HG03025 (cell line): ENCODE measurements around the gene APLNR.

Experiments used
- ATAC-seq: cut with Tn5 transposase; IDR thresholded peaks from one replicate; pipeline ENCODE4 v1.9.1; 2021; ENCODE audit warnings: mild to moderate bottlenecking, moderate library complexity; ENCODE audit not compliant: unreplicated experiment, low FRiP score

The APLNR gene

DNA sequence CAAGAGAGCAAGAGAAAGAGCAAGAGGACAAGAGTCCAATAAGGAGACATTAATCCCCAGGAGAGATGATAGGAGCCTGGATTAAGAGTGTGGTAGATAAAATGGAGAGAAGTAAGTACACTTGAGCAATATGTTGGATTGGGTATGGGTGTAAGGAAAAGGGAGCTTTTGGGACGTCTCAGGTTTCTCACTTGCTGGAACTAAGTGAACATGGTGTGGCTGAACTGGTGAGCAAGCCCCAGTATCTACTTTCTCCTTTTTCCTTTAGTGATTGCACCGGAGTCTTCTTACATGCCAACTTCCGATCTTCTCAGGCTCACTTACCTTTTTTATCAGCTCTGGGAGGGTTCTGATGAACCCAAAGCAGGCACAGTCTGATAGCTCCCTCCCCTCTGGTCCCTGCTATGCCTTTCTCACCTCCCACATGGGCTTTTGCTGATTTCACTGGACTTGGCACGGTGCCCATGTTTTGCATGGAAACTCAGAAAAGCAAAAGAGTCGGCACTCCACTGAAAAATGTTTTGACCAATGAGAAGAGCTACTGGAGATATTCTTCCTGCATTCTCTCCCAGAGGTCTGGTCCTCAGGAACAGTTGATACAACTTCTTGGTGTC is 14.5 kb upstream of the APLNR start:
- ATAC-seq, result no peak

DNA sequence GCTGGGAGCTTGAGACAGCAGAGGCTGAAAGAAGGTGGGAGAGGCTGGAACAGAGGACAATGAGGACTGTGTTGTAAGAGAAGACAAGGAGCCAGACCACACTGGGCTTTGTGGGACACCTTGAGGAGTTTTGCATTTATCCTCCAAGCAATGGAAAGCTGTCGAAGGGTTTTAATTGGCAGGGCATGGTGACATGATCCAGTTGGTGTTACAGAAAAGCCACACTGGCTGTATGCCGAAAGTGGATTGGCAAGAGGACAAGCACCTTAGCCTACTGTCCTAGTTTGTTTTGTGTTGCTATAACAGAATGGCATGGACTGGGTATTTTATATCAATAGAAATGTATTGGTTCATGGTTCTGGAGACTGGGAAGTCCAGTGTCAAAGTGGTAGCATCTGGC is 14.0 kb upstream of the APLNR start:
- no peak for ATAC-seq

DNA sequence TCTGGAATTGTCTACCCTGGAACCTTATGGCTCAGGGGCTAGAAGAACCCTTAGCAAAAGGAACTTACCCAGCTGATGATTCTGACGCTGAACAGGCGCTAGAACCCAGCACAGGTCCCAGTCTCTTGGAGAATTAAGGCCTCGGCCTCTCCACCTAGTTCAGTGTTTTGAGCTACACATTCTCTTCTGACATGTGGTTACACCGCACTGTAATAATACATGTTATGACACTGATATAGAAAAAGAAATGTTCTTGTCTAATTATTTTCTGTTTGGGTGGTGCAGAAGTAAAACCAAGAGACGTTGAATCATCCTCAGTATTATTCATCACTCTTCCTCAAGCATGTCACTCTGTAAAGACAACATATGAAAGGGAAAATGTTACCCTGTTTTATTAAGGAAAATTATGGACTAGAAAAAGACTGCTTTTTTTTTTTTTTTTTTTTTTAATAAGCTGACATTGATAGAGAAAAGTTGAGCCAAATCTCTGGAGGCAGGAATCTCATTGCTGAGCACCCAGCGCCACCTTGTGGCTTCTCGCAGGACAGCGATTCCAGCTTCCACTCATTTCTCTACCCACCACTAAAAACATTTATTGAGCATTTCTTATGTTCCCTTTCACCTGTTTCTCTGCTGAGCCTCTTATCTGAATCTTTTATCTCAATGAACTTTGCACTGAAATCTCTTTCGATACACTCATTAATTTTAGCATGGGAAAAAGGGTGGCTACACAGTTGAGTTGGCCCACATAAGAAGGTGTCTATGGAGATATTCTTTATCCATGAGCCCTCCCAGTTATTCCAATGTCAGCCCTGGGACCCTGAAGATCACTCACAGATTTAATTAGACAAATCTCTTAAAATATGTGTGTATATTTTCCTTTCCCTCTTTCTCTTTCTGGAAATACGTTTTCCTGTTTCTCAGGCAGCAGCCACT is 12.6 kb upstream of the APLNR start:
- no peak for ATAC-seq

DNA sequence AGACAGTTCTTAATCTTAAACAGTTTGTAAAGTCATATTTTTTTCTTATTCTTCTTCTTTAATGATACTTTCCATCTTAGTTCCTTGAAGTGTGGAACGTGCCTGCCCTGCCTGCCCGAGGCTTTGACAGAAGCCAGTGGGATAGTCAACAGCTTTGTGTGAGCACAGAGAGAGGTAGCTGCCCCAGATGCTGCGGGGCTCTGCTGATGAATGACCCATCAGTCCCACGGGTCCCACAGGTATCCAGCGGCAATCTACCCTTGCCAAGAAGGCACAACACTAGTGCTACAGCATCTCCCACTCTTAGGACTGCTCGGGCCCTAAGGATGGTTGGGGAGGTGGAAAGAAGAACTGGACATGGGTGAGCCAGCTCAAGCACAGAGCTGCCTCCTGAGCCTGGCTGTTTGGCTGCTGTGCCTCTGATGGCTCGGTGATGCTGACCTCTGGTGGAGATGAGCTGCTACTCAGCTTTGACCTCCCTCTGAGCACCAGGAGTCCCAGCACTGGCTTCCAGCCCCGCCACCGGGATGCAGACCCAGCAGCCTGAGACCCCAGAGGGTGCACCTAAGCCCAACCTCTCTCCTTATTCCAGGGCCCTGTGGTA is 11.8 kb upstream of the APLNR start:
- no peak for ATAC-seq

- no peak for ATAC-seq
These were observed 7.9 kb upstream of the APLNR start for GRCh38 chr11:57244911-57245310.

DNA sequence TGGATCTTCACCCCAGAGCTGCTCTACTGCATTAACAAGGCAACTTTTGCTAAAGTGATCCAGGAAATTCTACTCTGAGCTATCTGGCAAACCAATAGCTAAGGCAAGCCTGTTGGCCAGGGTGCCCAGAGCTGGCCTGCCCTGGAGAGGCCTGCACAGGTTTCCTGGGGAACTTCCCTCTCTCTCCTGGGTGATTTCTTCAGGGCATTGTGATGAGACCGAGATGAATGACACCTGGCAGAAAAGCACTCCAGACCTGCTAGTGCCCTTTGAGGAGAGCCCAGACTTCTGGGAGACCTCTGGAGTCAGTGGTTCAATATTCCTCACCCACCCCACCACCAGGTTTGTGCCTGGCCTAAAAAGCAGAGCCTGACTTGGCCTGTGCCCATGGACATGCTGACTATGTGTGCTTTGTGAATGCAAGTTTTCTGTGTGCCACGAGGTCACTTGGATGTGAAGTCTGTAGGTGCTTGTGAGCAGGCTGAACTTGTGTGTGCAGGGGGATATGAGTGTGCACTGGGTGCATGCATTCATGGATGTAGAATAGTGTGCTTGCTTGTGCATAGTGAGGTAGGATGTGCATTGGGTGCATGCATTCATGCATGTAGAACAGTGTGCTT is 4.4 kb upstream of the APLNR start:
- ATAC-seq, result no peak

GRCh38 chr11:57240757-57241156 is 3.7 kb upstream of the APLNR start:
- no peak for ATAC-seq

DNA sequence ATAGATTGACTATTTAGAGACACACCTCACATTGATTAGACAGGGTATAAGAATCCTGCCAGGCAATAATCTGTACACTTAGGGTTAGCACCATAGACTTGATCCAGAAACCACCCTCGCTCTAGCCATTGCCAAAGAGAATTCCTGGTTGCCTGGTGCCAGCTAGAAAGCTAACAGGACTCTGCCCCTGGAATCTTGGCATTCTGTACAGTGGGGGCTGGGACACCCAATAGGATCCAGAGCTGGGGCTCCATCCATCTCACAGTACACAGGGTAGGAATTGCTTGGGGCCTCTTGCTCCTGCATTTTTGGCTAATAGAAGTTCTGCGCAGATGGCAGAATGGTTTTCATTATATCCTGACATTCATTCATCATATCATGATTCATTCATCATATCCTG is 3.0 kb upstream of the APLNR start:
- ATAC-seq, result no peak

- no peak for ATAC-seq
These were observed 2.3 kb upstream of the APLNR start for GRCh38 chr11:57239348-57239747.

DNA sequence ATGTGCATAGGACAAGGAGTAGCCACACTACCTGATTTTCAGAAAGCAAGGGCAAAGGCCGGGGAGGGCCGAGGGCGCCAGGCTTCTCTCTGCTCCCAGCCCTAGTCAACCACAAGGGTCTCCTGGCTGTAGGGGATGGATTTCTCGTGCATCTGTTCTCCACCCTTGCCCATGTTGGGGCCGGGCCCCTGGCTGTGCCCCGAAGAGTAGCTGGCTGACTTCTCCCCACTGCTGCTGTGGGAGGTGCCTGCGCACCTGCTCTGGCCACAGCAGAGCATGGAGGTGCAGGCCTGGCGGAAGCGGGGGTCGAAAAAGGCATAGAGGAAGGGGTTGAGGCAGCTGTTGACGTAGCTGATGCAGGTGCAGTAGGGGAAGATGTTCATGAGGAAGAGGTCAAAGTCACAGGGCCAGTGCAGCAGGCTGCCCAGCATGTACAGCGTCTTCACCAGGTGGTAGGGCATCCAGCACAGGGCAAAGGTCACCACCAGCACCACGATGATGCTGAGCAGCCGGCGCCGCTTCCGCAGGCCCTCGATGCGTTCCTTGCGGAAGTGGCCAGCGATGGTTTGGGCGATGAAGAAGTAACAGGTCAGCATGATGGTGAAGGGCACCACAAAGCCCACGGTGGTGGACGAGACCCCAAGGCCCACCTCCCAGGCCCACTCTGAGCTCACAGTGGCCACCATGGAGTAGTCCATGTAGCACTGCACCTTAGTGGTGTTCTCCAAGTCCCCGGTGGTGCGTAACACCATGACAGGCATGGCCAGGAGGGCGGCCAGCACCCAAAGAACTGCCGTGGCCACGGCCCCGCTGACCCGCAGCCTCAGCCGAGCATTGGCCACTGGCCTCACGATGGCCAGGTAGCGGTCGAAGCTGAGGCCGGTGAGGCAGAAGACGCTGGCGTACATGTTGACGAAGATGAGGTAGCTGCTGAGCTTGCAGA is 1.0 kb downstream of the APLNR start:
- no peak for ATAC-seq

- no peak for ATAC-seq
These were observed 3.3 kb downstream of the APLNR start for GRCh38 chr11:57233702-57234101.

GRCh38 chr11:57231539-57232253 is 5.4 kb downstream of the APLNR start:
- ATAC-seq, result no peak

- no peak for ATAC-seq
These were observed 6.1 kb downstream of the APLNR start for GRCh38 chr11:57230791-57231538.

DNA sequence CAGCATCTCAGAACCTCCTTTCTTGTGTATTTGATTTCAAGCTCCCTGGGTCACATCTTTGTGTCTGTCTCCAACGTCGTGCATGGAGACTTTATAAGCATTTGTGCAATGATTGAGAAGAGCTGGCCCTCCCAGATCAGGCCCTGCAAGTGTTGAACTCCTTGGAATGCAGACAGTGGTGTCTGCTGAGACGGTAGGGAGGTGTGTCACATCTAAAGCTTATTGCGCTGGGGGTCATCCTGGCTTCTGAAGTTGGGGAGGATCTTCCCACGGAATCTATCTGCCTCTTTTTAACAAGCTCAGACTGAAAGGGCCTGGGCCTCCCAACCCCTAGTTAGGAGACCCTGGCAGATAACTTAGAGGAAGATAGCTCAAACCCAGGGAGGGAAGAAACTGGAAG is 6.7 kb downstream of the APLNR start:
- ATAC-seq, result no peak

- no peak for ATAC-seq
These were observed 8.4 kb downstream of the APLNR start for GRCh38 chr11:57228600-57228999.

DNA sequence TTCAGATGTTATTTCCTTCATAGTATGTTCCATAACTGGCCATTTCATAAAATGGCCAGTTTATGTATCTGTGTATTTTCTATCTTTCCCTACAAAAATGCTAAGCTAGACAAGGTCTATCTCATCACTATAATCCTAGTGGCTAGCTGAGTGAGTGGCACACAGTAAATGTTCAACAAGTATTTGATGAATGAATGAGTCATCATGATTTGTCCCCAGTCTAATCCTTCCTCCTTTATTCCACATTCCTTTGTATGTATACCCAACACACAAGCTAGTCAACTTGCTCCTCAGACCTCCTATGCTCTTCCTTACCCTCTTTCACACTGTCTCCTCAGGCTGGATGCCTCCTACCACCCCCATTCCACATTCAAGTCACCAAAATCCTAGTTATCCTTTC is 12.5 kb downstream of the APLNR start:
- ATAC-seq, result no peak

GRCh38 chr11:57224128-57224527 is 12.9 kb downstream of the APLNR start:
- no peak for ATAC-seq

- ATAC-seq, result no peak
These were observed 13.4 kb downstream of the APLNR start for GRCh38 chr11:57223601-57224000.

- no peak for ATAC-seq
These were observed 14.8 kb downstream of the APLNR start for GRCh38 chr11:57222239-57222638.
